Naive thymus-derived CD4-positive, alpha-beta T cell (primary cell): ENCODE results near the gene CD248. TPM values are rescaled to one million over a fixed set of nuclear protein-coding genes. Genes with fewer than 3 reads are reported as not detected.

Source experiments
- ATAC-seq: fragments of 150-1000 bp; cut with Tn5 transposase; 2 replicates; pipeline ENCODE4 v1.10.0; 2021; ENCODE audit warnings: mild to moderate bottlenecking, moderate library complexity
- CTCF ChIA-PET: fragments of 350-600 bp; sonication (Branson Sonifier 250); formaldehyde crosslinking; loops from one replicate; lab custom pipeline; 2021; ENCODE audit warnings: antibody characterized with exemption; lab: Charles Lee
- POLR2A ChIA-PET: fragments of 350-600 bp; sonication (Branson Sonifier 250); formaldehyde crosslinking; loops from one replicate; lab custom pipeline; 2021; ENCODE audit warnings: antibody characterized with exemption, inconsistent platforms; lab: Charles Lee
- DNase-seq, 9 donors: peaks; one replicate each; pipeline versions ENCODE4 v3.0.0 to v3.0.0-alpha.2; 2020 to 2022; ENCODE audit warnings: mixed read lengths in 1 of 9
- H3K27ac ChIP-seq: one replicate; pipeline ENCODE4 v1.7.0; 2013; ENCODE audit warnings: mild to moderate bottlenecking, low read depth, low read length, moderate library complexity
- H3K27me3 ChIP-seq, 2 donors: one replicate each; pipeline ENCODE4 v1.7.0; 2013; ENCODE audit warnings: low read length in 2 of 2, mild to moderate bottlenecking in 2 of 2, moderate library complexity in 2 of 2; ENCODE audit not compliant: control insufficient read depth in 2 of 2, insufficient read depth in 2 of 2
- H3K36me3 ChIP-seq, 3 experiments: 1 replicate in 2 of 3; 2 replicates in 1 of 3; pipeline ENCODE4 v1.7.0; 2013; ENCODE audit warnings: low read length in 3 of 3, mild to moderate bottlenecking in 3 of 3, moderate library complexity in 1 of 3; ENCODE audit not compliant: insufficient read depth in 3 of 3, control insufficient read depth in 2 of 3
- H3K4me1 ChIP-seq, 2 donors: one replicate each; pipeline ENCODE4 v1.7.0; 2013; ENCODE audit warnings: low read length in 2 of 2, mild to moderate bottlenecking in 2 of 2, moderate library complexity in 1 of 2; ENCODE audit not compliant: control insufficient read depth in 2 of 2, insufficient read depth in 2 of 2
- H3K4me3 ChIP-seq: 2 replicates; pipeline ENCODE4 v1.7.0; 2013; ENCODE audit warnings: mild to moderate bottlenecking, low read length
- H3K9me3 ChIP-seq, 3 experiments: 1 replicate in 2 of 3; 2 replicates in 1 of 3; pipeline ENCODE4 v1.7.0; 2013; ENCODE audit warnings: low read length in 3 of 3; ENCODE audit not compliant: control insufficient read depth in 2 of 3
- H3K27ac Mint-ChIP-seq, 9 donors: one replicate each; pipeline ENCODE4 v1.8.0; 2020 to 2022; ENCODE audit warnings: mixed read lengths in 9 of 9, mild to moderate bottlenecking in 8 of 9, moderate library complexity in 5 of 9, inconsistent platforms in 2 of 9
- H3K27me3 Mint-ChIP-seq, 5 donors: one replicate each; pipeline ENCODE4 v1.8.0; 2021 to 2022; ENCODE audit warnings: mixed read lengths in 5 of 5, mild to moderate bottlenecking in 1 of 5
- H3K36me3 Mint-ChIP-seq, 5 donors: one replicate each; pipeline ENCODE4 v1.8.0; 2020 to 2022; ENCODE audit warnings: mixed read lengths in 5 of 5, mild to moderate bottlenecking in 3 of 5, inconsistent platforms in 1 of 5
- H3K4me1 Mint-ChIP-seq, 7 donors: one replicate each; pipeline ENCODE4 v1.8.0; 2020 to 2022; ENCODE audit warnings: mixed read lengths in 7 of 7, mild to moderate bottlenecking in 3 of 7, inconsistent platforms in 1 of 7
- H3K4me3 Mint-ChIP-seq, 10 donors: one replicate each; pipeline ENCODE4 v1.8.0; 2020 to 2022; ENCODE audit warnings: mild to moderate bottlenecking in 10 of 10, mixed read lengths in 10 of 10, moderate library complexity in 6 of 10, inconsistent platforms in 2 of 10
- H3K9me3 Mint-ChIP-seq, 11 donors: one replicate each; pipeline ENCODE4 v1.8.0; 2020 to 2022; ENCODE audit warnings: mixed read lengths in 11 of 11, mild to moderate bottlenecking in 4 of 11, inconsistent platforms in 1 of 11, moderate library complexity in 1 of 11
- intact Hi-C, 2 donors: fragments of 100-400 bp; cut with micrococcal nuclease; formaldehyde crosslinking; loops; one replicate each; pipeline ENCODE4 v1.15.1; 2023
- polyA plus RNA-seq, 2 donors: library from polyadenylated mRNA; unstranded; fragments of 300-500 nt; fragmentation: Illumina TruSeq; gene quantifications; one replicate each; pipeline ENCODE4 v1.2.3, GENCODE V29; 2021
- total RNA-seq, 6 experiments: library from RNA in 5 of 6; stranded (reverse) in 5 of 6; gene quantifications; 1 replicate in 5 of 6; 2 replicates in 1 of 6; pipeline ENCODE4 v1.2.3 and lab custom pipeline; 2021 to 2026

The CD248 gene
- total and polyA plus RNA-seq, 7 experiments from 2014 or later, result 0.36 to 10.9 (median 2.5) TPM

- Mint-ChIP-seq H3K4me3 (peak overlapping the region; percentile 37 to 89 (median 83)), H3K27me3 (peaks cover 0 to 9% (median 0%) of the 10 kb centered on the region in 5 donors), H3K36me3 (peaks cover 0 to 12% (median 0%) of the 10 kb centered on the region in 5 donors), H3K4me1 (peaks cover 37 to 75% (median 56%) of the 10 kb centered on the region in 7 donors), H3K27ac (peak overlapping the region; percentile 88 to 100 (median 99)), H3K9me3 (peaks cover 0 to 5% (median 0%) of the 10 kb centered on the region in 11 donors)
- peak overlapping the region; percentile 54 for H3K4me3 ChIP-seq
- no peaks in the 10 kb centered on the region for H3K27me3 ChIP-seq
- H3K27ac ChIP-seq, result peak overlapping the region; percentile 99
- intact Hi-C loops, result loop anchor here in 1 of 2 donors (1.0 to 5.0 kb wide), 2 partner anchors 28 to 1190 kb away; partner anchors contain the start of genes BRMS1, CDK2AP2 and PITPNM1
- DNase-seq, result peak in 7 of 9 donors; percentile 58 to 75 (median 65)
- ChIA-PET CTCF (interaction anchor here (0.5 to 2.1 kb wide), 4 partner anchors 9 to 69 kb away, joined by 3 to 14 read pairs (median 4); no protein-coding TSS in a partner anchor), POLR2A (interaction anchor here (0.9 to 2.9 kb wide), 15 partner anchors 9 to 893 kb away, joined by 3 to 26 read pairs (median 4); partner anchors contain the start of genes B4GAT1, BRMS1, MRPL11 and MUS81)
- no peak for ATAC-seq
- no peaks in the 10 kb centered on the region for H3K36me3 ChIP-seq
- H3K4me1 ChIP-seq, result peaks cover 33 to 60% of the 10 kb centered on the region in 2 donors
- H3K9me3 ChIP-seq, result no peaks in the 10 kb centered on the region
Observed at GRCh38 chr11:66317322-66317722, 478 bp upstream of the CD248 start.

- Mint-ChIP-seq H3K9me3 (peaks cover 0 to 5% (median 0%) of the 10 kb centered on the region in 11 donors), H3K27me3 (peaks cover 0 to 9% (median 0%) of the 10 kb centered on the region in 5 donors), H3K4me3 (peak overlapping the region in 9 of 10 donors; percentile 37 to 83 (median 67)), H3K4me1 (peaks cover 35 to 67% (median 51%) of the 10 kb centered on the region in 7 donors), H3K27ac (peak overlapping the region; percentile 13 to 100 (median 97)), H3K36me3 (peaks cover 0 to 12% (median 0%) of the 10 kb centered on the region in 5 donors)
- no peaks in the 10 kb centered on the region for H3K27me3 ChIP-seq
- CTCF ChIA-PET, result interaction anchor here (2.1 kb wide), 1 partner anchor 10 kb away, joined by 14 read pairs; no protein-coding TSS in a partner anchor
- no peak overlapping the region for H3K4me3 ChIP-seq
- POLR2A ChIA-PET, result interaction anchor here (0.8 to 2.9 kb wide), 9 partner anchors 11 to 314 kb away, joined by 3 to 12 read pairs (median 4); partner anchors contain the start of genes B4GAT1, BANF1, BRMS1 and EIF1AD
- H3K36me3 ChIP-seq, result no peaks in the 10 kb centered on the region
- intact Hi-C loops, result loop anchor here in 1 of 2 donors (5.0 kb wide), 1 partner anchor 1191 kb away; the partner anchor contains the start of genes CDK2AP2 and PITPNM1
- no peak for ATAC-seq
- peak overlapping the region; percentile 99 for H3K27ac ChIP-seq
- H3K4me1 ChIP-seq, result peaks cover 33 to 59% of the 10 kb centered on the region in 2 donors
- no peak for DNase-seq
- no peaks in the 10 kb centered on the region for H3K9me3 ChIP-seq
Observed at GRCh38 chr11:66315921-66316811, 678 bp downstream of the CD248 start.

GRCh38 chr11:66315498-66315885 lies 1.4 kb downstream of the CD248 start:
- no peak overlapping the region for H3K4me3 ChIP-seq
- Mint-ChIP-seq H3K4me1 (peaks cover 35 to 67% (median 51%) of the 10 kb centered on the region in 7 donors), H3K4me3 (peak overlapping the region in 9 of 10 donors; percentile 37 to 83 (median 72)), H3K27me3 (peaks cover 0 to 9% (median 0%) of the 10 kb centered on the region in 5 donors), H3K9me3 (peaks cover 0 to 5% (median 0%) of the 10 kb centered on the region in 11 donors), H3K27ac (peak overlapping the region; percentile 15 to 100 (median 97)), H3K36me3 (peaks cover 0 to 12% (median 0%) of the 10 kb centered on the region in 5 donors)
- CTCF ChIA-PET, result no interaction called here
- no peaks in the 10 kb centered on the region for H3K36me3 ChIP-seq
- H3K27ac ChIP-seq, result peak overlapping the region; percentile 99
- DNase-seq, result no peak
- no peaks in the 10 kb centered on the region for H3K27me3 ChIP-seq
- POLR2A ChIA-PET, result interaction anchor here (0.7 to 1.2 kb wide), 6 partner anchors 11 to 313 kb away, joined by 3 to 5 read pairs (median 4); partner anchors contain the start of genes B4GAT1, BANF1 and EIF1AD
- ATAC-seq, result no peak
- H3K4me1 ChIP-seq, result peaks cover 33 to 59% of the 10 kb centered on the region in 2 donors
- intact Hi-C loops, result loop anchor here in 1 of 2 donors (5.0 kb wide), 1 partner anchor 1192 kb away; the partner anchor contains the start of genes CDK2AP2 and PITPNM1
- H3K9me3 ChIP-seq, result no peaks in the 10 kb centered on the region

- Mint-ChIP-seq H3K27ac (peak overlapping the region; percentile 66 to 100 (median 98)), H3K9me3 (peaks cover 0 to 2% (median 0%) of the 10 kb centered on the region in 11 donors), H3K4me1 (peaks cover 31 to 61% (median 49%) of the 10 kb centered on the region in 7 donors), H3K36me3 (peaks cover 0 to 7% (median 0%) of the 10 kb centered on the region in 5 donors), H3K27me3 (peaks cover 0 to 9% (median 0%) of the 10 kb centered on the region in 5 donors), H3K4me3 (peak overlapping the region in 9 of 10 donors; percentile 63 to 97 (median 92))
- Histone ChIP-seq H3K9me3 (no peaks in the 10 kb centered on the region), H3K36me3 (no peaks in the 10 kb centered on the region), H3K4me1 (peaks cover 33 to 59% of the 10 kb centered on the region in 2 donors), H3K27me3 (no peaks in the 10 kb centered on the region), H3K27ac (peak overlapping the region; percentile 99), H3K4me3 (no peak overlapping the region)
- CTCF ChIA-PET, result no interaction called here
- POLR2A ChIA-PET, result interaction anchor here (0.7 to 3.9 kb wide), 6 partner anchors 11 to 312 kb away, joined by 3 to 89 read pairs (median 4); partner anchors contain the start of genes B4GAT1, BANF1 and EIF1AD
- intact Hi-C loops, result loop anchor here in 1 of 2 donors (5.0 kb wide), 1 partner anchor 1192 kb away; the partner anchor contains the start of genes CDK2AP2 and PITPNM1
- ATAC-seq, result no peak
- DNase-seq, result no peak
Observed at GRCh38 chr11:66314561-66315497, 2.0 kb downstream of the CD248 start.

GRCh38 chr11:66314186-66314501 lies 2.7 kb downstream of the CD248 start:
- H3K27ac ChIP-seq, result peak overlapping the region; percentile 99
- H3K36me3 Mint-ChIP-seq, result peaks cover 0 to 5% (median 0%) of the 10 kb centered on the region in 5 donors
- H3K27me3 Mint-ChIP-seq, result peaks cover 0 to 6% (median 0%) of the 10 kb centered on the region in 5 donors
- ATAC-seq (no peak), DNase-seq (no peak)
- no peaks in the 10 kb centered on the region for H3K27me3 ChIP-seq
- H3K4me3 Mint-ChIP-seq, result peak overlapping the region; percentile 63 to 97 (median 92)
- ChIA-PET POLR2A (interaction anchor here (3.8 to 3.9 kb wide), 2 partner anchors 11 to 21 kb away, joined by 28 to 89 read pairs; partner anchors contain the start of gene RIN1), CTCF (no interaction called here)
- H3K36me3 ChIP-seq, result no peaks in the 10 kb centered on the region
- H3K4me1 ChIP-seq, result peaks cover 31 to 54% of the 10 kb centered on the region in 2 donors
- no peak overlapping the region for H3K4me3 ChIP-seq
- H3K27ac Mint-ChIP-seq, result peak overlapping the region; percentile 66 to 100 (median 98)
- H3K9me3 Mint-ChIP-seq, result peaks cover 0 to 2% (median 0%) of the 10 kb centered on the region in 11 donors
- H3K4me1 Mint-ChIP-seq, result peaks cover 30 to 54% (median 44%) of the 10 kb centered on the region in 7 donors
- intact Hi-C loops, result no loop called here
- H3K9me3 ChIP-seq, result no peaks in the 10 kb centered on the region
